ENCODE results near the gene IGFBP4.

Gene IGFBP4

GRCh38 chr17:40475234-40475908, 32.1 kb downstream of the IGFBP4 start:
- H3K4me3 Mint-ChIP-seq, result no peak overlapping the region
- H3K4me1 Mint-ChIP-seq, result peaks cover 58% of the 10 kb centered on the region
- H3K36me3 Mint-ChIP-seq, result peaks cover 10% of the 10 kb centered on the region
- H3K9me3 Mint-ChIP-seq, result no peaks in the 10 kb centered on the region
- no peak for DNase-seq
- peak overlapping the region; percentile 65 for H3K27ac Mint-ChIP-seq
- CTCF ChIA-PET, result interaction anchor here (0.6 to 4.5 kb wide), 30 partner anchors 9 to 140 kb away, joined by 3 to 75 read pairs (median 6); partner anchors contain the start of genes IGFBP4 and TOP2A
- peaks cover 26% of the 10 kb centered on the region for H3K27me3 Mint-ChIP-seq

GRCh38 chr17:40477796-40478195, 34.5 kb downstream of the IGFBP4 start:
- H3K4me3 Mint-ChIP-seq, result no peak overlapping the region
- H3K36me3 Mint-ChIP-seq, result peaks cover 13% of the 10 kb centered on the region
- peaks cover 7% of the 10 kb centered on the region for H3K27me3 Mint-ChIP-seq
- DNase-seq, result no peak
- CTCF ChIA-PET, result interaction anchor here (1.0 to 4.5 kb wide), 5 partner anchors 12 to 82 kb away, joined by 4 to 75 read pairs (median 21); partner anchors contain the start of gene TOP2A
- peak overlapping the region; percentile 96 for H3K27ac Mint-ChIP-seq
- H3K4me1 Mint-ChIP-seq, result peaks cover 83% of the 10 kb centered on the region
- no peaks in the 10 kb centered on the region for H3K9me3 Mint-ChIP-seq

GRCh38 chr17:40478486-40478885, 35.2 kb downstream of the IGFBP4 start:
- peaks cover 6% of the 10 kb centered on the region for H3K27me3 Mint-ChIP-seq
- H3K36me3 Mint-ChIP-seq, result peaks cover 13% of the 10 kb centered on the region
- H3K4me1 Mint-ChIP-seq, result peaks cover 87% of the 10 kb centered on the region
- H3K27ac Mint-ChIP-seq, result peak overlapping the region; percentile 96
- CTCF ChIA-PET, result interaction anchor here (1.0 to 4.5 kb wide), 4 partner anchors 41 to 81 kb away, joined by 4 to 75 read pairs (median 4); partner anchors contain the start of gene TOP2A
- DNase-seq, result no peak
- H3K4me3 Mint-ChIP-seq, result no peak overlapping the region
- no peaks in the 10 kb centered on the region for H3K9me3 Mint-ChIP-seq

GRCh38 chr17:40479754-40480480, 36.7 kb downstream of the IGFBP4 start:
- Mint-ChIP-seq H3K4me1 (peaks cover 96% of the 10 kb centered on the region), H3K4me3 (peak overlapping the region; percentile 44), H3K27ac (peak overlapping the region; percentile 96), H3K36me3 (peaks cover 13% of the 10 kb centered on the region), H3K27me3 (no peaks in the 10 kb centered on the region), H3K9me3 (no peaks in the 10 kb centered on the region)
- no peak for DNase-seq
- CTCF ChIA-PET, result interaction anchor here (1.5 to 3.5 kb wide), 4 partner anchors 37 to 118 kb away, joined by 4 to 27 read pairs (median 7); no protein-coding TSS in a partner anchor

GRCh38 chr17:40480501-40481003, 37.3 kb downstream of the IGFBP4 start:
- Mint-ChIP-seq H3K9me3 (no peaks in the 10 kb centered on the region), H3K4me3 (peak overlapping the region; percentile 44), H3K4me1 (peaks cover 99% of the 10 kb centered on the region), H3K27me3 (no peaks in the 10 kb centered on the region), H3K36me3 (peaks cover 13% of the 10 kb centered on the region), H3K27ac (peak overlapping the region; percentile 96)
- peak; percentile 92 for DNase-seq
- CTCF ChIA-PET, result interaction anchor here (1.5 to 3.5 kb wide), 3 partner anchors 36 to 118 kb away, joined by 4 to 27 read pairs (median 9); no protein-coding TSS in a partner anchor

- Mint-ChIP-seq H3K27me3 (no peaks in the 10 kb centered on the region), H3K4me1 (peaks cover 99% of the 10 kb centered on the region), H3K4me3 (peak overlapping the region; percentile 44), H3K27ac (peak overlapping the region; percentile 96), H3K9me3 (no peaks in the 10 kb centered on the region), H3K36me3 (peaks cover 13% of the 10 kb centered on the region)
- DNase-seq, result no peak
- CTCF ChIA-PET, result interaction anchor here (1.5 to 3.5 kb wide), 2 partner anchors 51 to 119 kb away, joined by 4 to 27 read pairs; no protein-coding TSS in a partner anchor
Observed at GRCh38 chr17:40481106-40481505, 37.9 kb downstream of the IGFBP4 start.

- H3K27ac Mint-ChIP-seq, result peak overlapping the region; percentile 96
- CTCF ChIA-PET, result no interaction called here
- no peaks in the 10 kb centered on the region for H3K9me3 Mint-ChIP-seq
- peaks cover 13% of the 10 kb centered on the region for H3K36me3 Mint-ChIP-seq
- no peak overlapping the region for H3K4me3 Mint-ChIP-seq
- peaks cover 98% of the 10 kb centered on the region for H3K4me1 Mint-ChIP-seq
- H3K27me3 Mint-ChIP-seq, result no peaks in the 10 kb centered on the region
- no peak for DNase-seq
Observed at GRCh38 chr17:40482722-40483121, 39.5 kb downstream of the IGFBP4 start.

GRCh38 chr17:40483679-40484078, 40.4 kb downstream of the IGFBP4 start:
- no peak for DNase-seq
- Mint-ChIP-seq H3K36me3 (peaks cover 13% of the 10 kb centered on the region), H3K27ac (peak overlapping the region; percentile 34), H3K4me1 (peaks cover 98% of the 10 kb centered on the region), H3K27me3 (no peaks in the 10 kb centered on the region), H3K9me3 (no peaks in the 10 kb centered on the region), H3K4me3 (no peak overlapping the region)
- CTCF ChIA-PET, result no interaction called here

GRCh38 chr17:40484285-40484972, 41.2 kb downstream of the IGFBP4 start:
- no peak for DNase-seq
- Mint-ChIP-seq H3K4me1 (peaks cover 98% of the 10 kb centered on the region), H3K27me3 (no peaks in the 10 kb centered on the region), H3K9me3 (no peaks in the 10 kb centered on the region), H3K27ac (no peak overlapping the region), H3K36me3 (peaks cover 8% of the 10 kb centered on the region), H3K4me3 (no peak overlapping the region)
- CTCF ChIA-PET, result interaction anchor here (2.7 kb wide), 1 partner anchor 8 kb away, joined by 8 read pairs; no protein-coding TSS in a partner anchor

GRCh38 chr17:40484973-40485530, 41.8 kb downstream of the IGFBP4 start:
- Mint-ChIP-seq H3K4me3 (no peak overlapping the region), H3K27me3 (no peaks in the 10 kb centered on the region), H3K4me1 (peaks cover 98% of the 10 kb centered on the region), H3K36me3 (peaks cover 6% of the 10 kb centered on the region), H3K9me3 (no peaks in the 10 kb centered on the region), H3K27ac (no peak overlapping the region)
- CTCF ChIA-PET, result interaction anchor here (1.3 to 2.7 kb wide), 2 partner anchors 9 to 49 kb away, joined by 3 to 8 read pairs; no protein-coding TSS in a partner anchor
- DNase-seq, result no peak

- H3K27me3 Mint-ChIP-seq, result no peaks in the 10 kb centered on the region
- no peaks in the 10 kb centered on the region for H3K9me3 Mint-ChIP-seq
- DNase-seq, result peak; percentile 39
- CTCF ChIA-PET, result interaction anchor here (0.8 to 2.7 kb wide), 3 partner anchors 10 to 48 kb away, joined by 3 to 8 read pairs (median 4); no protein-coding TSS in a partner anchor
- no peak overlapping the region for H3K4me3 Mint-ChIP-seq
- H3K36me3 Mint-ChIP-seq, result peaks cover 5% of the 10 kb centered on the region
- H3K27ac Mint-ChIP-seq, result peak overlapping the region; percentile 75
- peaks cover 98% of the 10 kb centered on the region for H3K4me1 Mint-ChIP-seq
Observed at GRCh38 chr17:40485851-40486521, 42.7 kb downstream of the IGFBP4 start.

- no peak for DNase-seq
- Mint-ChIP-seq H3K36me3 (peaks cover 5% of the 10 kb centered on the region), H3K27me3 (no peaks in the 10 kb centered on the region), H3K4me3 (no peak overlapping the region), H3K27ac (peak overlapping the region; percentile 76), H3K4me1 (peaks cover 98% of the 10 kb centered on the region), H3K9me3 (no peaks in the 10 kb centered on the region)
- CTCF ChIA-PET, result interaction anchor here (0.8 to 2.7 kb wide), 5 partner anchors 10 to 47 kb away, joined by 3 to 13 read pairs (median 8); no protein-coding TSS in a partner anchor
Observed at GRCh38 chr17:40486522-40487370, 43.5 kb downstream of the IGFBP4 start.
